Mucosa of stomach (tissue), 1 donor: ENCODE data around the gene JARID2.

ENCODE experiments used
- H3K27me3 ChIP-seq: one replicate; pipeline ENCODE4 v1.7.0; 2013; ENCODE audit warnings: mild to moderate bottlenecking, low read length; ENCODE audit not compliant: control insufficient read depth, insufficient read depth
- H3K36me3 ChIP-seq: one replicate; pipeline ENCODE4 v1.7.0; 2013; ENCODE audit warnings: low read length; ENCODE audit not compliant: control insufficient read depth, insufficient read depth
- H3K4me1 ChIP-seq: one replicate; pipeline ENCODE4 v1.7.0; 2013; ENCODE audit warnings: mild to moderate bottlenecking, low read length; ENCODE audit not compliant: control insufficient read depth, insufficient read depth
- H3K4me3 ChIP-seq: one replicate; pipeline ENCODE4 v1.7.0; 2013; ENCODE audit warnings: low read length
- H3K9ac ChIP-seq: one replicate; pipeline ENCODE4 v1.7.0; 2013; ENCODE audit warnings: mild to moderate bottlenecking, low read length, moderate library complexity
- H3K9me3 ChIP-seq: one replicate; pipeline ENCODE4 v1.7.0; 2013; ENCODE audit warnings: mild to moderate bottlenecking, low read length, moderate library complexity; ENCODE audit not compliant: control insufficient read depth
- donor health status: Pancreatic carcinoma.

Gene JARID2

DNA sequence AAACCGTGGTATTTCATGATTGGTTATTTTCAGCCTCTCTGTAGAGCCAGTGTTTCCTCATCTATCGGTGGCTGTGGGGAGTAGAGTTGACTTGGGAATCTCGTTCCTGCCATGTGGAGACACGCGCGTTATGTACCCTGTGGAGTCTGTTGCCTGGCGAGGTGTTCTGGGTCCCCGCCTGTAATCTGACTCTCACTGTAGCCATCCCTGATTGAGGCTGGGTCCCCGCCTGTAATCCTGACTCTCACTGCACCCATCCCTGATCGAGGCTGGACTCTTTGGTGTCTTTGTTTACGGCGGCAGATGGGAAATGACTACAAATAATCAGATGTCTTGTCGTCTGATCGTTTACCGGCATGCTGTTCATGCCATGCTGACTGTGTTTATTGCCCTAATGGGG, 263.1 kb downstream of the JARID2 start:
- H3K4me1 ChIP-seq = no peaks in the 10 kb centered on the region
- no peaks in the 10 kb centered on the region for H3K27me3 ChIP-seq
- H3K36me3 ChIP-seq = peaks cover 28% of the 10 kb centered on the region
- no peak overlapping the region for H3K4me3 ChIP-seq
- no peaks in the 10 kb centered on the region for H3K9me3 ChIP-seq
- no peak overlapping the region for H3K9ac ChIP-seq

DNA sequence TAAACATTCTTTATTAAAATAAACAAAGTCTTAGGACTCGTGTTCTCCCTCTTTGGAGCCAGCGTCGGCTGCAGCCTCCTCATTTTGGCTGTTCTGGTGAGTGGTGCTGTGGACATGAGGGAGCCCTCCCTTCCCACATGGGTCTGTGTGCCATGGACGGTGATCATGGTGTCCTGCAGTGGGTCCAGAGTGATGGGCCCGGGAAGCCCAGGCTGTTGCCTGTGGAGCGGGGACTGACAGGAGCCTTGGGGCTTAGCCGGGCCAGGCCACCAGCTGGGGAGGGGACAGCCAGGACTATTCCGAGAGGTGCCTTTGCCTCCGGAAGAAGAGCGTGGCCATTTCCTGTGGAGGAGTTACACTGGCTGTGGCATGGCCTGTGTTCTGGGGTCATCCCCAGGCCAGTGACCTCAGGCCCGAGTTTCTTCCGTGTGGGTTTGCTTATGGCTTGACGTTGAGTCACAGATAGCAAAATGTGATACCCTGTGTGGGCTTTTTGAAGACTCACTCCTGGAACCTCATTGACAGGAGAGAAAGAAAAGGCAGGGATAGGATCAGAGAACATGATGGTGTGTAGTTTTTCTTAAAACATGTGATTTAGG, 263.6 kb downstream of the JARID2 start:
- H3K27me3 ChIP-seq = no peaks in the 10 kb centered on the region
- H3K36me3 ChIP-seq = peaks cover 28% of the 10 kb centered on the region
- H3K9me3 ChIP-seq = no peaks in the 10 kb centered on the region
- no peaks in the 10 kb centered on the region for H3K4me1 ChIP-seq
- no peak overlapping the region for H3K4me3 ChIP-seq
- H3K9ac ChIP-seq = no peak overlapping the region

DNA sequence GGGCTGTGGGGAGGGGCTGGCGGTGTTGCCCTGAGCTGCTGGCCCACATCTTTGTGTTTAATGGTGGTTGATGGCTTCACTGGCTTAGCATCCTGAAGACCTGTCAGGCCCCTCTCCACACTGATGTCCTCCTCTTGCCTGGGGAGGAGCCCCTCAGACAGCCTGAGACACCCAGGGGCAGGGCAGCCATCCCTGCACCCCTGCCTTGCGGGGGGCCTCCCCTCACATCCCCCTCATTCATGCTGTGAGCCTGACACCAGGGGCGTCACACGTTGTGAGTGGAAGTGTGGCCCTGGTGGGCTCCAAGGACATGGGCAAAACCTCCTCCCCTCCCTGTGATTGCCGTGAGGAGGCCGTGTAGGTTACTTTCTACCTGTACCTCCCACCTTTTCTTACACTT, 264.3 kb downstream of the JARID2 start:
- no peak overlapping the region for H3K9ac ChIP-seq
- no peaks in the 10 kb centered on the region for H3K9me3 ChIP-seq
- peaks cover 30% of the 10 kb centered on the region for H3K36me3 ChIP-seq

DNA sequence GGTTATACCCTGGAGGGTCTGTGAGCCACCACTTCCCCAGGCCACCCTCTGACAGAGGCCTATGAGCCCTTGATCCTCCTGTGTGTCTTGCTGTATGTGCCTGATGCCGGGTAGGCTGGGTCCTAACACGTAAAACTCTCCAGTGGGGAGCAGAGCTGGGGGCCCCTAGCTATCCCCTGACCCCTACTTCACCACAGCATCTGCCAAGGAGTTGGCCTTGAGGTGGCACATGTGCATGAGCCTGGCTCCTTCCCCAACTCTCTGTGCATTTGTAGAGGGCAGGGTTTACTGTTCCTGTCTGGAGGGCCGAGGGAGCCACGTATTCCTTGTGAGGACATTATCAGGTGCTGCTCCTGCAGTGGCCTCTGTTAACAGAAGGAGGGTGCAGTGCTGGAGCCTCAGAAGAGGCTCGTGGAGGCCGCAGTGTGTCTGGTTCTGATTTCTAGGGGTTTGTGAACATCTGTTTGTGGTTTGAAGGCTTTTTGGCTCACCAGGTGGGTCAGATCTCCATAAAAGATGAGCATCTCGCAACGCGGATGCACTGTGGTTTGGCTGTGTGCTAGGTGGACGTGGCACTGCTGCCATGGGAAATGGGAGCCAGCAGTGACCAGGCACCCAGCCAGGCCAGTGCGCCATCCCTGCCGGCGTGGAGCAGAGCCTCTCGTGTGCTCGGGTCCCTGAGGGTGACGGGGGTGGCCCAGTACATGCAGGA, 264.8 kb downstream of the JARID2 start:
- Histone ChIP-seq H3K4me3 (no peak overlapping the region), H3K9me3 (no peaks in the 10 kb centered on the region), H3K4me1 (no peaks in the 10 kb centered on the region), H3K27me3 (no peaks in the 10 kb centered on the region), H3K9ac (no peak overlapping the region), H3K36me3 (peaks cover 29% of the 10 kb centered on the region)

More for the DNA sequence above, 264.3 kb downstream of the JARID2 start:
- Histone ChIP-seq H3K27me3 (no peaks in the 10 kb centered on the region), H3K4me3 (no peak overlapping the region), H3K4me1 (no peaks in the 10 kb centered on the region)

DNA sequence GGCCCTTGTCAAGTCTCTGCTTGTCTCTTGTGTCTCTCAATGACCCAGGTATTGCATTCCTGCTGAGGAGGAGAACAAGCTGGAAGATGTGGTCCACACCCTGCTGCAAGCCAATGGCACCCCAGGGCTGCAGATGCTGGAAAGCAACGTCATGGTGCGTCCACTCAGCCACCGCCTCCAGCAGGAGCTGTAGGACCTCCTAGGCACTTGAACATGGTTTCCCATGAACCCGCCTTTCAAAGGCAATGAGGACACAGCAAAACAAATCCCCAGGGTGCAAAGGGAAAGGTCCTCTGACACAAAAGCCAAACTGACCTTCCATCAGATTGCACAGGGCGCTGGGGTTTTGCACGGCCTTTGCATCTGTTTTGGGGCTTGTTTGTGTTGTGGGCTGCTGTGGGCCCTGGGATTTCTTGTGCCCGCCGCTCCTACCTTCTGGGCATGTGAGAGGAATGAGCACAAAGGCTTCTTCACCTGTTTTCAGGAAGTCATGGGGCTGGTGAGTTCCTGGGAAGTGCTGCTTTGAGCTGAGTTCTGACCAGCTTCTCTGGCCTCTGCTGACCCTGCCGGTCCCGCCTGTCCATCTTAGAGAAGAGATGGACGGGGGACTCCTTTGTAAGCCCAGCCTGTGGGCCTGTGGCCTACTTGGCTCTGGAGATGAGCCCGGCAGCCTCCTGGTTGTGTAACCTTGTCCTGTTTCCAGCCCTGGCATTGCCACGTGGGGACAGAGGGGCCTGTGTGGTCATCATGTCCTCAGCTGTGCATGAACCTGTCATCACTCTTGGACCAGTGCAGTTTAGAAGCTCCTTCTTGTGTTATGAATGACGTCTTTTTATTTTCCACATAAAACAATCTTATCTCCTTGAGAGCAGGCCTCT, 265.6 kb downstream of the JARID2 start:
- Histone ChIP-seq H3K36me3 (peaks cover 32% of the 10 kb centered on the region), H3K27me3 (no peaks in the 10 kb centered on the region), H3K9ac (no peak overlapping the region), H3K9me3 (no peaks in the 10 kb centered on the region), H3K4me3 (no peak overlapping the region), H3K4me1 (no peaks in the 10 kb centered on the region)

DNA sequence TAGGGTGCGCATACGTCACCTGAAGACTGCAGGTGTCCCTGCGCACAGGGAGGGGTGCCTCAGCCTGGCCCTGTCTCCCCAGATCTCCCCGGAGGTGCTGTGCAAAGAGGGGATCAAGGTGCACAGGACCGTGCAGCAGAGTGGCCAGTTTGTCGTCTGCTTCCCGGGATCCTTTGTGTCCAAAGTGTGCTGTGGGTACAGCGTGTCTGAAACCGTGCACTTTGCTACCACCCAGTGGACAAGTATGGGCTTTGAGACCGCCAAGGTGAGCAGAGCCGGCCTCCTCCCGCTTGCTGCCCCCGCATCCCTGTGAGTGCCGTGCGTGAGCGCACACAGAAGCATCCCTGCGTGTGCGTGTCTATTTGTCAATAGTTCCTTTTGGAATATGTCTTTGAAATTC, 266.3 kb downstream of the JARID2 start:
- peaks cover 32% of the 10 kb centered on the region for H3K36me3 ChIP-seq
- H3K4me3 ChIP-seq = no peak overlapping the region
- no peak overlapping the region for H3K9ac ChIP-seq
- H3K9me3 ChIP-seq = no peaks in the 10 kb centered on the region
- H3K27me3 ChIP-seq = no peaks in the 10 kb centered on the region
- H3K4me1 ChIP-seq = no peaks in the 10 kb centered on the region

DNA sequence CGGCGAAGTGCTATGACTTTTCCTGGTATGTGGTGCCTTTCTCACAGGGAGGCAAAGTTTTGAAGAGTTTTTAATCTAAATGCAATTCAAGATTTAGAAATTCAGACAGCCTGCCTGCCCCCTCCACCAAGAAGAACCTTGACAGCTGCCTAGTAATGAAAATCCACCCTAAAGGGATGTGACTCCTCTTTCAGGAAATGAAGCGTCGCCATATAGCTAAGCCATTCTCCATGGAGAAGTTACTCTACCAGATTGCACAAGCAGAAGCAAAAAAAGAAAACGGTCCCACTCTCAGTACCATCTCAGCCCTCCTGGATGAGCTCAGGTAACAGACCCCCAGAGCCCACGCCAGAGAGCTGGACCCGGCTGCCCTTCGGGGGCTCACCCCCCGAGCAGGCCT, 266.9 kb downstream of the JARID2 start:
- H3K4me1 ChIP-seq = no peaks in the 10 kb centered on the region
- no peak overlapping the region for H3K9ac ChIP-seq
- H3K27me3 ChIP-seq = no peaks in the 10 kb centered on the region
- H3K4me3 ChIP-seq = no peak overlapping the region
- no peaks in the 10 kb centered on the region for H3K9me3 ChIP-seq
- peaks cover 32% of the 10 kb centered on the region for H3K36me3 ChIP-seq

DNA sequence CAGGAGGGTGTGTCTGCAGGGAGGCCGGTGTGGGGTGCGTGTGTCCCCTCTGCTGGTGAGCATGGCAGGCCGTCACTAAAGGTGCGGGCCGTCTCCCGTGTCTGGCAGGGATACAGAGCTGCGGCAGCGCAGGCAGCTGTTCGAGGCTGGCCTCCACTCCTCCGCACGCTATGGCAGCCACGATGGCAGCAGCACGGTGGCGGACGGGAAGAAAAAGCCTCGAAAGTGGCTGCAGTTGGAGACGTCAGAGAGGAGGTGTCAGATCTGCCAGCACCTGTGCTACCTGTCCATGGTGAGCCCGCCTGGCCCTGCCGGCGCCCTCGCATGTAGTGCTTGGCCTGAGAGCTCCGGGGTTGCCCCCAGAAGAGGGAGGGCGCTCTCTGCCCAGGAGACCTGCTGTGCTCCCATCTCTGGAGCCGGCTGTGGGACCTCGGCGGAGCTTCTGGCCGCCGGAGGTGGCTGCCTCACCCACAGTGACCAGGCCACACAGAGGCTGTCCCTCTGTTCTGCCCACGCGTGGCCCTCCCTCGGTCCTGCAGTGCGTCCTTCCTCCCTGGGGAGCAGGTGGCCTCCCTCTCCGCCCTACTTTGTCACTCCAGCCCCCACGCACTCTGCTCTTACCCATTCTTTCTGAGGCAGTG, 267.4 kb downstream of the JARID2 start:
- Histone ChIP-seq H3K9me3 (no peaks in the 10 kb centered on the region), H3K4me3 (no peak overlapping the region), H3K36me3 (peaks cover 32% of the 10 kb centered on the region), H3K27me3 (no peaks in the 10 kb centered on the region), H3K9ac (no peak overlapping the region), H3K4me1 (no peaks in the 10 kb centered on the region)

DNA sequence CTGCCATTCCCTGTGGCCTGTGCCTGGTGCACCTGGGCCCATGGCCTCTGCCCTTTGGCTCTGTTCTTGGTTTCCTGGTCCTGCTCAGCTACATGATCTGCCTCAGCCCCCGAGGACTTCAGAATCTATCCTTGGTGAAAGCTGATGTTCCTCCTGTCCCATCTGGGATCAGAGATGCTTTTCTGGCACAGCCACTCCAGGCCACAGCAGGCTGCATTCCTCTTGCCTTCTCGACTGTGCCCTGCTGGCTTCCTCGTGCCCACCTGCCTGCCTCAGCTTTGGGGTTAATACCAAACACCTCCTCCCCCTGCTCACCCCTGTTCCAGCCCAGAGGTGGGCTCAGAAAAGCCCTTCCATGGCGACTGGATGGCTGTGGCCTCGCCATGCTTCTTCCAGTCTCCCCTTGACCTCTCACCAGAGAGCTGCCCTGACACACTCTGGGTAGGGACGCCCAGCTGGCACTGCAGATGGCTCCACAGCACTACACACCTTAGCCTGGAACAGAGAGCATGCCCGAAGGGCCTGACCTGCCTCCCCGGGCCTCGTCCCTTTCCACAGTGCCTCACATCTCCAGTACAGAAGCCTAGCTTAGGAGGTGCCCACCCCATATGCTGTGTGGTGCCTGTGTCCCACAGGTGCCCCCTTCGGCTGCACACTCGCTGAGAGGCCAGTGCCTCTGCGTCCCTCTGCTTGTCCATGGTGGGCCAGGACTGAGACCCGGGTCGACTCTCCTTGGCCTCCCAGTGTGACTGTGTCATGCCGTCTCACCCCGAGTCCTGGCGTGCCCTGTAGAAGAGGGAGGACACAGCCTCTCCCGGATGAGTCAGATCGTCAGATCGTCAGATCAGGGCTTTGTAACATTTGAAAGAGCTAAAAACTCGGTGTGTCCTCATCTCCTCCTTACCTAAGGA, 268.2 kb downstream of the JARID2 start:
- H3K4me3 ChIP-seq = no peak overlapping the region
- H3K27me3 ChIP-seq = no peaks in the 10 kb centered on the region
- no peaks in the 10 kb centered on the region for H3K4me1 ChIP-seq
- peaks cover 30% of the 10 kb centered on the region for H3K36me3 ChIP-seq
- no peak overlapping the region for H3K9ac ChIP-seq
- H3K9me3 ChIP-seq = no peaks in the 10 kb centered on the region

DNA sequence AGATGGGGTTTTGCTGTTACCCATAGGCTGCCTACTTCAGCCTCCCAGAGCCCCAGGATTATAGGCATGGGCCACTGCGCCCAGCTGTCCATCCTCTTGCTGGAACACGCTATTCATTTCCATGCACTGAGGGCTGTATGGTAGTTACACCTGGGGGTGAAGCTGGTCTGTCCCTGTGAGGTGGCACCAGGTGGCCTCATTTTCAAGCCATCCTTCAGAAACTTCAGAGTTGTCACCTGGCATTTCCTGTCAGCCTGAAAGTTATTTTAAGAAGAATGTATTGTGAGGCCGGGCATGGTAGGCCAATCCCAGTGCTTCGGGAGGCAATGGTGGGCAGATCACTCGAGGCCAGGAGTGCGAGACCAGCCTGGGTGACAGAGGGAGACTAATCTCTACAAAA, 269.4 kb downstream of the JARID2 start:
- H3K9ac ChIP-seq = no peak overlapping the region
- H3K27me3 ChIP-seq = no peaks in the 10 kb centered on the region
- peaks cover 25% of the 10 kb centered on the region for H3K36me3 ChIP-seq
- no peak overlapping the region for H3K4me3 ChIP-seq
- no peaks in the 10 kb centered on the region for H3K9me3 ChIP-seq
- H3K4me1 ChIP-seq = no peaks in the 10 kb centered on the region

DNA sequence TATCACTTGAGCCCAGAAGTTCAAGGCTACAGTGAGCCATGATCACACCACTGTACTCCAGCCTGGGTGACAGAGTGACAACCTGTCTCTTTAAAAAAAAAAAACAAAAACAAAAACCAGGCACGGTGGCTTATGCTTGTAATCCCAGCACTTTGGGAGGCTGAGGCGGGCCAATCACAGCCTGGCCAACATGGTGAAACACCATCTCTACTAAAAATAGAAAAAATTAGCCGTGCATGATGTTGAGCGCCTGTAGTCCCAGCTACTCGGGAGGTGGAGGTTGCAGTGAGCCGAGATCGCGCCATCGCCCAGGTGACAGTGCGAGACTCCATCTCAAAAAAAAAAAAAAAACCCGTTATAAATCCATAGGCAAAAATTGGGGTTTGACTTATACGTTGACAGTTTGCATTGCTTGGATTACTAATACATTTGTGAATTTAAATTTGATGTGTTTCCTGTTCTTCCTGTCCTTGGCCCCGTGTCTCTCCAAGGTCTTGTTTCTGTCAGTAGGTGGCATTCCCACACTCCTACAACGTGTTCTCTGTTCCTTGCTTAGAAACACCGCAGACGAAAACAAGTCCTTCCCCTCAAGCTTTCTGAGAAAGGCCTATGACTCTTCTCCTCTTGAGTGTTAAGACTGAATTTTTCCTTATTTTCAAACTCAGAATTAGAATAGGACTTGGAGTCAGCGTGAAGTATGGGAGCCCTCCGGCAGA, 269.9 kb downstream of the JARID2 start:
- H3K4me3 ChIP-seq = no peak overlapping the region
- no peaks in the 10 kb centered on the region for H3K9me3 ChIP-seq
- peaks cover 25% of the 10 kb centered on the region for H3K36me3 ChIP-seq
- no peaks in the 10 kb centered on the region for H3K4me1 ChIP-seq
- no peak overlapping the region for H3K9ac ChIP-seq
- H3K27me3 ChIP-seq = no peaks in the 10 kb centered on the region
